Measurements from ENCODE around the gene DMKN.

DNA sequence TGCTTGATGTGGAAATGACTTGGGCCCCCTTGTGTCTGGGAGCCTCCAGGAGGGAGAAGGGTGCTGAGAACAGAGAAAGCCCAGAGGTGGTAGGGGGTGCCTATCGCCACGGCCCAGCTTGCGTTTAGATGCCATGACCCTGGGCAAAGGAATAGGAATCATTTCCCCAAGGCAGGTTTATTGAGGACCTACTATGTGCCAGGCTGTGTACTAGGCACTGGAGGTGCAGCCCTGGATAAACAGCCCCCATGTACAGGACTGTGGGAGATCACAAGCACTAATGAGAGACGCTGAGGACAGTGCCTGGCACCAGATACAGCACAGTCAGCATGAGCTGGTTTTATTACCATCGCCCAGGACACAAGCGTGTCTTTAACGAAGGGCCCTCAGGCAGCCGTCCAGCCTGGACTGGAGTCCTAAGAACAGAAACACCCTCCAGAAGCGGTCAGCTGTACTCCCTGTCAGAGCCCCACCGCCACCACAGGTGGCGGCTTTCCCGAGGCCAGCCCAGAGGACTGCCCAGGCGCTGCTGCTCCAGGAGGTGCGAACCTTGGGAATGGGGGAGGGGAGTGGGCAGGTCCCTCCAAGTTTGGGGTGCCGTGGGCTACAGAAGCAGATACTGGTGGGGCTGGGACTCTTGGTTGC is 36.6 kb upstream of the DMKN start:
- no peak for TF ChIP-seq MXI1 (IDR thresholded peaks at IDR 0.05; ENCODE audit: borderline replicate concordance, low read depth, low read length)
- TF ChIP-seq, protein P1, sequence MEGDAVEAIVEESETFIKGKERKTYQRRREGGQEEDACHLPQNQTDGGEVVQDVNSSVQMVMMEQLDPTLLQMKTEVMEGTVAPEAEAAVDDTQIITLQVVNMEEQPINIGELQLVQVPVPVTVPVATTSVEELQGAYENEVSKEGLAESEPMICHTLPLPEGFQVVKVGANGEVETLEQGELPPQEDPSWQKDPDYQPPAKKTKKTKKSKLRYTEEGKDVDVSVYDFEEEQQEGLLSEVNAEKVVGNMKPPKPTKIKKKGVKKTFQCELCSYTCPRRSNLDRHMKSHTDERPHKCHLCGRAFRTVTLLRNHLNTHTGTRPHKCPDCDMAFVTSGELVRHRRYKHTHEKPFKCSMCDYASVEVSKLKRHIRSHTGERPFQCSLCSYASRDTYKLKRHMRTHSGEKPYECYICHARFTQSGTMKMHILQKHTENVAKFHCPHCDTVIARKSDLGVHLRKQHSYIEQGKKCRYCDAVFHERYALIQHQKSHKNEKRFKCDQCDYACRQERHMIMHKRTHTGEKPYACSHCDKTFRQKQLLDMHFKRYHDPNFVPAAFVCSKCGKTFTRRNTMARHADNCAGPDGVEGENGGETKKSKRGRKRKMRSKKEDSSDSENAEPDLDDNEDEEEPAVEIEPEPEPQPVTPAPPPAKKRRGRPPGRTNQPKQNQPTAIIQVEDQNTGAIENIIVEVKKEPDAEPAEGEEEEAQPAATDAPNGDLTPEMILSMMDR (conservative IDR thresholded peaks at IDR 0.05; ENCODE audit: low read depth, low read length): no peak
- TF ChIP-seq, protein P2, sequence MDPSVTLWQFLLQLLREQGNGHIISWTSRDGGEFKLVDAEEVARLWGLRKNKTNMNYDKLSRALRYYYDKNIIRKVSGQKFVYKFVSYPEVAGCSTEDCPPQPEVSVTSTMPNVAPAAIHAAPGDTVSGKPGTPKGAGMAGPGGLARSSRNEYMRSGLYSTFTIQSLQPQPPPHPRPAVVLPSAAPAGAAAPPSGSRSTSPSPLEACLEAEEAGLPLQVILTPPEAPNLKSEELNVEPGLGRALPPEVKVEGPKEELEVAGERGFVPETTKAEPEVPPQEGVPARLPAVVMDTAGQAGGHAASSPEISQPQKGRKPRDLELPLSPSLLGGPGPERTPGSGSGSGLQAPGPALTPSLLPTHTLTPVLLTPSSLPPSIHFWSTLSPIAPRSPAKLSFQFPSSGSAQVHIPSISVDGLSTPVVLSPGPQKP (IDR thresholded peaks at IDR 0.05; ENCODE audit: borderline replicate concordance, low read depth, low read length): no peak

Measured in IMR-90 (cell line).